ENCODE measurements around the gene SVOPL. TPM values are rescaled to one million over a fixed set of nuclear protein-coding genes. Genes with fewer than 3 reads are reported as not detected.

Gene SVOPL
- total and polyA plus RNA-seq, 2 donors (not counting 1 experiment from before 2014, with no cell fraction given), result not detected

DNA sequence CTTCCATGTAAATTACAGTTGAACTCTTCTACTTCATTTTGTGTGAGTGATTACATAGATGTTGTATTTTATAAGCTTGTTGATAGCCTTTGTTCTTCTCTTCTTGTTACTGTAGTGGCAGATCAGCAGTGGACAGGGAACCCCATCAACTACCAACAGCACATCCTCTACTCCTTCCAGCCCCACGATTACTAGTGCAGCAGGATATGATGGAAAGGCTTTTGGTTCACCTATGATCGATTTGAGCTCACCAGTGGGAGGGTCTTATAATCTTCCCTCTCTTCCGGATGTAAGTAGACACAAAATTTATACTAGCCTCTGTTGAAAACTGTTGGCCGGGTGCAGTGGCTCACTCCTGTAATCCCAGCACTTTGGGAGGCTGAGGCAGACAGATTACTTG is 130.4 kb downstream of the SVOPL start:
- no peak for ATAC-seq (ENCODE audit: low read depth)
- Mint-ChIP-seq H3K4me1 (no peaks in the 10 kb centered on the region), H3K27me3 (no peaks in the 10 kb centered on the region), H3K27ac (no peak overlapping the region), H3K4me3 (no peak overlapping the region), H3K9me3 (ENCODE audit: insufficient read depth) (peaks cover 3% of the 10 kb centered on the region)
- POLR2A ChIA-PET, result no interaction called here
- Histone ChIP-seq H3K9ac (ENCODE audit: low read length) (no peak overlapping the region), H2AFZ (ENCODE audit: insufficient read depth, low read depth, low read length, poor library complexity, severe bottlenecking) (no peak overlapping the region), H3K27ac (ENCODE audit: low read length in 2 of 2) (no peak overlapping the region), H3K36me3 (replicated peaks in 1 of 2; ENCODE audit: control extremely low read depth in 1 of 2, control insufficient read depth in 1 of 2, extremely low read depth in 1 of 2, insufficient read depth in 2 of 2, low read length in 1 of 2) (peaks cover 0 to 45% of the 10 kb centered on the region in 2 experiments), H3K4me2 (replicated peaks; ENCODE audit: low read depth, low read length, poor library complexity, severe bottlenecking) (no peak overlapping the region), H3K4me3 (ENCODE audit: control extremely low read depth in 1 of 5, extremely low read depth in 1 of 5, insufficient read depth in 1 of 5, low read depth in 2 of 5, low read length in 4 of 5) (no peak overlapping the region), H4K20me1 (ENCODE audit: control insufficient read depth, insufficient read depth, low read length, poor library complexity, severe bottlenecking) (no peaks in the 10 kb centered on the region), H3K9me3 (ENCODE audit: control extremely low read depth in 1 of 3, control insufficient read depth in 2 of 3, insufficient read depth in 1 of 3, low read length in 2 of 3) (peaks cover 0 to 13% (median 7%) of the 10 kb centered on the region in 3 donors), H3K79me2 (ENCODE audit: control insufficient read depth, insufficient read depth, low read length) (no peaks in the 10 kb centered on the region), H3K4me1 (ENCODE audit: control insufficient read depth in 2 of 2, insufficient read depth in 2 of 2, low read length in 2 of 2) (no peaks in the 10 kb centered on the region), H3K27me3 (replicated peaks in 1 of 4; ENCODE audit: control extremely low read depth in 1 of 4, control insufficient read depth in 3 of 4, insufficient read depth in 4 of 4, low read length in 3 of 4) (no peaks in the 10 kb centered on the region)
- no peak for DNase-seq
- intact Hi-C loops (cut with micrococcal nuclease), result no loop called here
- TF ChIP-seq EZH2 (IDR thresholded peaks at IDR 0.05; ENCODE audit: borderline replicate concordance, insufficient read depth, low read depth, low read length, poor library complexity, severe bottlenecking), result no peak
- TF ChIP-seq, protein P1, sequence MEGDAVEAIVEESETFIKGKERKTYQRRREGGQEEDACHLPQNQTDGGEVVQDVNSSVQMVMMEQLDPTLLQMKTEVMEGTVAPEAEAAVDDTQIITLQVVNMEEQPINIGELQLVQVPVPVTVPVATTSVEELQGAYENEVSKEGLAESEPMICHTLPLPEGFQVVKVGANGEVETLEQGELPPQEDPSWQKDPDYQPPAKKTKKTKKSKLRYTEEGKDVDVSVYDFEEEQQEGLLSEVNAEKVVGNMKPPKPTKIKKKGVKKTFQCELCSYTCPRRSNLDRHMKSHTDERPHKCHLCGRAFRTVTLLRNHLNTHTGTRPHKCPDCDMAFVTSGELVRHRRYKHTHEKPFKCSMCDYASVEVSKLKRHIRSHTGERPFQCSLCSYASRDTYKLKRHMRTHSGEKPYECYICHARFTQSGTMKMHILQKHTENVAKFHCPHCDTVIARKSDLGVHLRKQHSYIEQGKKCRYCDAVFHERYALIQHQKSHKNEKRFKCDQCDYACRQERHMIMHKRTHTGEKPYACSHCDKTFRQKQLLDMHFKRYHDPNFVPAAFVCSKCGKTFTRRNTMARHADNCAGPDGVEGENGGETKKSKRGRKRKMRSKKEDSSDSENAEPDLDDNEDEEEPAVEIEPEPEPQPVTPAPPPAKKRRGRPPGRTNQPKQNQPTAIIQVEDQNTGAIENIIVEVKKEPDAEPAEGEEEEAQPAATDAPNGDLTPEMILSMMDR (IDR thresholded peaks at IDR 0.05), result no peak
- CTCF ChIA-PET, result no interaction called here
- WGBS (ENCODE audit: insufficient coverage), result 100% methylated on average over 1 of the region's 4 CpGs

DNA sequence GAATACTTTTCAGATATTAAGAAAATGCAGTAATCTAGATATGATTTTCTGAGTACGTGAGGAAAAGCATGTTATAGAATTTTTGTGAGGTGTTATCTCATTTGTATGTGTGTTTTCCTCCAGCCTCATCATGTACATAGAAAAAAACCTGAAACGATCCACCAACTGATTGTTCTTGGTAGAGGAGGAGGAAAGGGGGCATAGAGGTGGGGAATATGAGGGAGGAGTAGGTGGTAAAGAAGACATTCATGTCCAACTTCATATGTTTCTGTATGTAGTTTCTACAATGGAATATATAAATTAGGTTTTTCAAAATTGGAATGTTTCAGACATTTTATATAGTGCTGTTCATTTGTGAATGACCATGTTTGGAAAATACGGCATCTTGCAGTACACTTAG is 131.7 kb downstream of the SVOPL start:
- Mint-ChIP-seq H3K4me3 (no peak overlapping the region), H3K27ac (no peak overlapping the region), H3K27me3 (no peaks in the 10 kb centered on the region), H3K9me3 (ENCODE audit: insufficient read depth) (peaks cover 8% of the 10 kb centered on the region), H3K4me1 (no peaks in the 10 kb centered on the region)
- Histone ChIP-seq H3K36me3 (replicated peaks in 1 of 2; ENCODE audit: control extremely low read depth in 1 of 2, control insufficient read depth in 1 of 2, extremely low read depth in 1 of 2, insufficient read depth in 2 of 2, low read length in 1 of 2) (peaks cover under 1 to 45% of the 10 kb centered on the region in 2 experiments), H3K4me3 (ENCODE audit: control extremely low read depth in 1 of 5, extremely low read depth in 1 of 5, insufficient read depth in 1 of 5, low read depth in 2 of 5, low read length in 4 of 5) (no peak overlapping the region), H3K27me3 (replicated peaks in 1 of 4; ENCODE audit: control extremely low read depth in 1 of 4, control insufficient read depth in 3 of 4, insufficient read depth in 4 of 4, low read length in 3 of 4) (no peaks in the 10 kb centered on the region), H3K79me2 (ENCODE audit: control insufficient read depth, insufficient read depth, low read length) (no peaks in the 10 kb centered on the region), H3K27ac (ENCODE audit: low read length in 2 of 2) (no peak overlapping the region), H4K20me1 (ENCODE audit: control insufficient read depth, insufficient read depth, low read length, poor library complexity, severe bottlenecking) (no peaks in the 10 kb centered on the region), H3K9ac (ENCODE audit: low read length) (no peak overlapping the region), H3K4me2 (replicated peaks; ENCODE audit: low read depth, low read length, poor library complexity, severe bottlenecking) (no peak overlapping the region), H2AFZ (ENCODE audit: insufficient read depth, low read depth, low read length, poor library complexity, severe bottlenecking) (no peak overlapping the region), H3K4me1 (ENCODE audit: control insufficient read depth in 2 of 2, insufficient read depth in 2 of 2, low read length in 2 of 2) (no peaks in the 10 kb centered on the region), H3K9me3 (ENCODE audit: control extremely low read depth in 1 of 3, control insufficient read depth in 2 of 3, insufficient read depth in 1 of 3, low read length in 2 of 3) (peaks cover 0 to 25% (median 20%) of the 10 kb centered on the region in 3 donors)
- POLR2A ChIA-PET, result no interaction called here
- TF ChIP-seq, protein P1 (IDR thresholded peaks at IDR 0.05), result no peak
- no peak for TF ChIP-seq EZH2 (IDR thresholded peaks at IDR 0.05; ENCODE audit: borderline replicate concordance, insufficient read depth, low read depth, low read length, poor library complexity, severe bottlenecking)
- CTCF ChIA-PET, result no interaction called here
- DNase-seq, result no peak
- no CpG with 5 or more reads among the region's 3 CpGs for whole genome bisulfite sequencing (ENCODE audit: insufficient coverage)
- intact Hi-C loops (cut with micrococcal nuclease), result no loop called here
- no peak for ATAC-seq (ENCODE audit: low read depth)
